Duodenal mucosa (tissue), 2 donors: Measurements from ENCODE around the gene FAM81A.
A peak's percentile ranks its signal among the peaks of the same experiment; 100 is the strongest.

Experiments used
- H3K27ac ChIP-seq: one replicate; pipeline ENCODE4 v1.7.0; 2013; ENCODE audit warnings: low read depth, low read length
- H3K27me3 ChIP-seq, 2 donors: one replicate each; pipeline ENCODE4 v1.7.0; 2013; ENCODE audit warnings: low read length in 2 of 2, control low read depth in 1 of 2; ENCODE audit not compliant: insufficient read depth in 2 of 2, control insufficient read depth in 1 of 2
- H3K36me3 ChIP-seq, 2 donors: one replicate each; pipeline ENCODE4 v1.7.0; 2013; ENCODE audit warnings: low read length in 2 of 2, control low read depth in 1 of 2; ENCODE audit not compliant: insufficient read depth in 2 of 2, control insufficient read depth in 1 of 2
- H3K4me1 ChIP-seq, 2 donors: one replicate each; pipeline ENCODE4 v1.7.0; 2013; ENCODE audit warnings: low read length in 2 of 2, control low read depth in 1 of 2; ENCODE audit not compliant: insufficient read depth in 2 of 2, control insufficient read depth in 1 of 2
- H3K4me3 ChIP-seq, 2 donors: one replicate each; pipeline ENCODE4 v1.7.0; 2013; ENCODE audit warnings: low read length in 2 of 2, low read depth in 1 of 2
- H3K9ac ChIP-seq, 2 donors: one replicate each; pipeline ENCODE4 v1.7.0; 2013; ENCODE audit warnings: low read length in 2 of 2, low read depth in 1 of 2
- H3K9me3 ChIP-seq, 2 donors: one replicate each; pipeline ENCODE4 v1.7.0; 2013; ENCODE audit warnings: low read length in 2 of 2, control low read depth in 1 of 2; ENCODE audit not compliant: control insufficient read depth in 1 of 2

The FAM81A gene

DNA sequence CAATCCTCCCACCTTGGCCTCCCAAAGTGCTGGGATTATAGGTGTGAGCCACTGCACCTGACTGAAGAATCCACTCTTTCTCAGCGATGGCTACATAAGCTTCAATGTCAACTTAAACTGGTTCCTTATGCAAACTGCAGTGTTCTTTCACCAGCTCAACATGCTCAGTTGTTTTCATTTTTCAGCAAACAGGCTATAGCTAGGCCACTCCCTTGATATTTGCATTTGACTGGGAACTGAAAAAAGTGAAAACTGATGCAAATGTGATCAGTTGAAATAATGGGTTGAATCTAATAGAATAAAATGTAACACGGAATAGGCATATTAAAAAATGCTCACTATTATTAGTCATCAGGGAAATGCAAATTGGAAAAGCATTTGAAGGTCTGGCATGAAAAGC, 99.4 kb downstream of the FAM81A start:
- no peaks in the 10 kb centered on the region for H3K27me3 ChIP-seq
- H3K4me1 ChIP-seq, result peaks cover 18 to 26% of the 10 kb centered on the region in 2 donors
- H3K36me3 ChIP-seq, result no peaks in the 10 kb centered on the region
- no peaks in the 10 kb centered on the region for H3K9me3 ChIP-seq
- no peak overlapping the region for H3K27ac ChIP-seq
- H3K9ac ChIP-seq, result no peak overlapping the region
- H3K4me3 ChIP-seq, result no peak overlapping the region

DNA sequence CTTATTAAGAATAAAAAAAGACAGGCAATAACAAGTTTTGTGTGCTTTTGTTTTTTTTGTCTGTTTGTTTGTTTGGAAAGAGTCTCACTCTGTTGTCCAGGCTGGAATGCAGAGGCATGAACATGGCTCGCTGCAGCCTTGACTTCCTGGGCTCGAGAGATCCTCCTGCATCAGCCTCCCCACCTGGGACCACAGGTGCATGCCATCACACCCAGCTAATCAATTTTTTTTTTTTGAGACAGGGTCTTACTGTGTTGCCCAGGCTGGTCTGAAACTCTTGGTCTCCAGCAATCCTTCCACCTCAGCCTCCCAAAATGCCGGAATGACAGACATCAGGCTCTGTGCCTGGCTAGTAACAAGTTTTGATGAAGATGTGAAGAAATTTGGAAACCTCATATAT, 100.5 kb downstream of the FAM81A start:
- Histone ChIP-seq H3K4me1 (peaks cover 17 to 26% of the 10 kb centered on the region in 2 donors), H3K36me3 (no peaks in the 10 kb centered on the region), H3K9ac (no peak overlapping the region), H3K27me3 (no peaks in the 10 kb centered on the region), H3K9me3 (no peaks in the 10 kb centered on the region), H3K4me3 (no peak overlapping the region), H3K27ac (no peak overlapping the region)

DNA sequence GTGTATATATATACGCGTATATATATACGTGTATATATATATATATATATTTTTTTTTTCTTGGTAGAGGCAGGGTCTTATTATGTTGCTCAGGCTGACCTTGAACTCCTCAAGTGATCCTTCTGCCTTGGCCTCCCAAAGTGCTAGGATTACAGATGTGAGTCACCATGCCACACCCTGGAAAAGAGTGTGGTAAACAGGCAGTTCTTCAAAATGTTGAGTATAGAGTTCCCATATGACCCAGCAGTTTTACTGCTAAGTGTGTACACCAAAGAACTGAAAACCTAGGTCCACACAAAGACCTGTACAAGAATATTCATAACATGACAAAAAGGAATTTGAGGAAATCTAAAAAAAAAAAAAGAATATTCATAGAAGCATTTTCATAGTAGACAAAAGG, 101.8 kb downstream of the FAM81A start:
- Histone ChIP-seq H3K4me3 (no peak overlapping the region), H3K36me3 (no peaks in the 10 kb centered on the region), H3K27me3 (no peaks in the 10 kb centered on the region), H3K9me3 (no peaks in the 10 kb centered on the region), H3K9ac (no peak overlapping the region), H3K4me1 (peaks cover 30 to 39% of the 10 kb centered on the region in 2 donors), H3K27ac (no peak overlapping the region)

DNA sequence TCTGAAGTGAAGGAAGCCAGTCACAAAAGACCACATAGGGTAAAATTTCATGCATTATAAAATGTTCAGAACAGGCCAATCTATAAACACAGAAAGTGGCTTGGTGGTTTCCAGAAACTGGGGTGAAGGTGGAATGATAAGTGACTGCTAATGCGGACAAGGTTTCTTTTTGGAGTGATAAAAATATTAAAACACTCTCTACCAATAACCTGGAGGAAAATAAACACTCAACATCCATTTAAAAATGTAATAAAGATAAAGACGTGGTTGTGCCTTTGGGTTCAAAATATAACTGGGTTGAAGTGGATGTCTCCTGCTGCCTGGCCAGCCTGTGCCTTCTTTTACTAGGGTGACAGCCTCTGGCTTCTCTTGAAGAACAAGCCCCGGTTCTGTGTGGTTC, 102.7 kb downstream of the FAM81A start:
- H3K4me3 ChIP-seq, result no peak overlapping the region
- H3K4me1 ChIP-seq, result peaks cover 25 to 39% of the 10 kb centered on the region in 2 donors
- no peak overlapping the region for H3K27ac ChIP-seq

DNA sequence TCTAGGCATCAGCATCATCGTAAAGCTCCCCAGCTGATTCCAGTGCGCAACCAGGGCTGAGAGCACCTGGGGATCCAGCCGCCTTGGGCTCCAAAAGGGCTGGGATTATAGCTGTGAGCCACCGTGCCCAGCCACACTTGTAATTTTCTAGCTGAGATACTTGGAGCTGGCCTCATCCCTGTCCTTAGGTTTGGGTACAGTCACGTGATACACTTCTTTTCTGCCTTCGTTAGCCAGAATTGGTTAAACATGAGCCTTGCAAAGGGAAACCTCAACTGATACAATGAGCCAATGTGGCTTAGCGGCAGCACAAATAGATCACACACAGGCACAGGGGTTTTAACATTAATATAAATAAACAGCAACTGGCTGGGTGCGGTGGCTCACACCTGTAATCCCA, 103.8 kb downstream of the FAM81A start:
- H3K4me3 ChIP-seq, result no peak overlapping the region
- H3K4me1 ChIP-seq, result peaks cover 30 to 44% of the 10 kb centered on the region in 2 donors
- no peaks in the 10 kb centered on the region for H3K9me3 ChIP-seq
- H3K27me3 ChIP-seq, result no peaks in the 10 kb centered on the region
- no peak overlapping the region for H3K27ac ChIP-seq
- no peaks in the 10 kb centered on the region for H3K36me3 ChIP-seq
- H3K9ac ChIP-seq, result no peak overlapping the region

More for the DNA sequence above, 102.7 kb downstream of the FAM81A start:
- Histone ChIP-seq H3K27me3 (no peaks in the 10 kb centered on the region), H3K36me3 (no peaks in the 10 kb centered on the region), H3K9ac (no peak overlapping the region), H3K9me3 (no peaks in the 10 kb centered on the region)

DNA sequence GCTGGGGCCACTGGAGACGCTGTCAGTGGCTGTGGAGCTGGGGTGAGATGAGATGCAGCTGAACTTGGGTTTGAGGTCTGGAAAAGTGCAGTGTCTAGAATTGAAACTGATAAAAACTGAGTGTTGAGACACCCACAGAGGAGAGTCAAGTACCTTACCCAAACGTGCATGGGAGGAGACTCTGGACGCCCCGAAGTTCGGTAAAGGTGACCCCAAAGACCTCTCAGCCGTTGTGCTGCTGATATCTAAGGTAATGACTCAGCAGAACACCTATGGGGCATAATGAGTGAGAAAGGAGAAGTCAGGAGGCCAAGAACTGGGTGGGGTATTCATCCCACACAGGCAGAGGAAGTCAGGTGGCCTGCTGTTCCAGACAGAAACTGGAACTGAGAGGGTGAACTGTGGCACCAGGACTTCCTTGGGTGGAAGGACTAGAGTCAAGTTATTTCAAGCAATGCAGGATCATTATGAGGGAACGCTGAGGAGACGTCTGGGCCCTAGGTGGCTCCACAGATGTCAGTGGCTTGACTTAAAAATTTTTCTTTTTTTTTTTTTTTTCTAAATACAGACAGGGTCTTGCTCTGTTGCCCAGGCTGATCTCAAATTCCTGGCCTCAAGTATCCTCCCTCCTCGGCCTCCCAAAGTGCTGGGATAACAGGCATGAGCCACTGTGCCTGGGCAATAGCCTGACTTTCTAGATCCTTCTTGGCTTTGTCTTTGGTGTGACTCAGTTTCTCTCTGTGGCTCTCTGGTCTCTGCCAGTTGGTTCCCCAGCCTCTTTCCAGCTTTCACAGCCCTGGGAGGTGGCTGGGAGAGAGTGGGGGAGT, 105.9 kb downstream of the FAM81A start:
- no peaks in the 10 kb centered on the region for H3K27me3 ChIP-seq
- H3K9me3 ChIP-seq, result no peaks in the 10 kb centered on the region
- no peaks in the 10 kb centered on the region for H3K36me3 ChIP-seq
- H3K9ac ChIP-seq, result peak overlapping the region; percentile 1 to 19
- H3K27ac ChIP-seq, result no peak overlapping the region
- peaks cover 35 to 52% of the 10 kb centered on the region in 2 donors for H3K4me1 ChIP-seq
- H3K4me3 ChIP-seq, result peak overlapping the region; percentile 8 to 21

DNA sequence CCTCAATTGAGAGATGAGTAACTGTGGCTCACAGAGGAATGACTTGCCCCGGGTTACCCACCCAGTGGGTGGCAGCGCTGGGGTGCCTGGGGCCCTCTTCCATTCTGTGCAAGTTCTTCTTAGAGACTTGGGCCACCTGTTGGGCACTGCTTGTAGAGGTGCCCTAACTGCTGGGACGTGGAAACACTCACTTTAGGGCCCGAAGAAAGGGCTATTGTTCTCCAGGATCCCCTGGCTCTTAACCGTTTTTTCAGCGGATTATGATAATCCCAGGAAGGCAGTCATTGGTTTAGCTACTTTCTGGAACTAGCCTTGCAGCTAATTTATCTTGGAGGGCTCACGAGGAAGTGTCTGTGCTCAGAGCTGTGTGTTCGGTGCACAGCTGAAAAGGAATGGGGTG, 107.6 kb downstream of the FAM81A start:
- Histone ChIP-seq H3K4me1 (peaks cover 33 to 61% of the 10 kb centered on the region in 2 donors), H3K36me3 (no peaks in the 10 kb centered on the region)

DNA sequence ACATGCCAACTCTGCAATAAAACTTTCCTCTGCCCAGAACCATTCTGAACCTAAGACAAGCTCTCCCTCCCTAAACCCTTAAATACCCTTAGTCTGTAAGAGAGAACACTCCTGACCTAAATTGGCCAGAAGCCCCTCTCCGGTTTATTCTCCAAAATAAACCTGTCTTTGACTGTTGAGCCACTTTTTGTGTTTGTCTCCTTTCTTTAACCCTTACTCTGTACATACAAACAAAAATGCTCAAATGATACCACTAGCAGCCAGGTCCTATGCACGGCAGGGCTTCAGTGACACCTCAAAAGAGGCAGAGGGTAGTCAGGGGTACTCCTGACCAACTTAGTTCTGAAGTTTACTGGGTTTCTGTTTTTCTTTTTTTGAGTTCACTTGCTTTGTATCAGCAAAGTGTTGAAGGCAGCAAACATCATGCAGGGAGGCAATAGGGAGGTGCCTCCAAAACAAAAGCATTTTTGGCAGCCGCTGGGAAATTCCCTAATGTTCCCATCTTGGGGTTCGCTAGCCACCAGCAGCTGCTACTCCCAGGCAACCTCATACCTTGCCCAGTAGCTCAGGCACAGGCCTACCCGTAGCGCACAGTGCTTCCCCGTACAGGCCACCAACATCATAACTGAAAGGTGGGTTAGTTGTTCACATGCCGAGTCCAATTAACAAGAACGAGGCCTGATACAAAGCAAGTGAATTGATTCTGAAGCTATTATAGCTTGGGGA, 110.7 kb downstream of the FAM81A start:
- Histone ChIP-seq H3K4me1 (peaks cover 36 to 57% of the 10 kb centered on the region in 2 donors), H3K27ac (no peak overlapping the region), H3K4me3 (no peak overlapping the region), H3K27me3 (no peaks in the 10 kb centered on the region), H3K9me3 (no peaks in the 10 kb centered on the region), H3K9ac (peak overlapping the region in 1 of 2 donors; percentile 5), H3K36me3 (no peaks in the 10 kb centered on the region)

More for the DNA sequence above, 107.6 kb downstream of the FAM81A start:
- no peak overlapping the region for H3K4me3 ChIP-seq
- H3K9ac ChIP-seq, result no peak overlapping the region
- H3K27me3 ChIP-seq, result no peaks in the 10 kb centered on the region
- H3K27ac ChIP-seq, result no peak overlapping the region
- H3K9me3 ChIP-seq, result no peaks in the 10 kb centered on the region

DNA sequence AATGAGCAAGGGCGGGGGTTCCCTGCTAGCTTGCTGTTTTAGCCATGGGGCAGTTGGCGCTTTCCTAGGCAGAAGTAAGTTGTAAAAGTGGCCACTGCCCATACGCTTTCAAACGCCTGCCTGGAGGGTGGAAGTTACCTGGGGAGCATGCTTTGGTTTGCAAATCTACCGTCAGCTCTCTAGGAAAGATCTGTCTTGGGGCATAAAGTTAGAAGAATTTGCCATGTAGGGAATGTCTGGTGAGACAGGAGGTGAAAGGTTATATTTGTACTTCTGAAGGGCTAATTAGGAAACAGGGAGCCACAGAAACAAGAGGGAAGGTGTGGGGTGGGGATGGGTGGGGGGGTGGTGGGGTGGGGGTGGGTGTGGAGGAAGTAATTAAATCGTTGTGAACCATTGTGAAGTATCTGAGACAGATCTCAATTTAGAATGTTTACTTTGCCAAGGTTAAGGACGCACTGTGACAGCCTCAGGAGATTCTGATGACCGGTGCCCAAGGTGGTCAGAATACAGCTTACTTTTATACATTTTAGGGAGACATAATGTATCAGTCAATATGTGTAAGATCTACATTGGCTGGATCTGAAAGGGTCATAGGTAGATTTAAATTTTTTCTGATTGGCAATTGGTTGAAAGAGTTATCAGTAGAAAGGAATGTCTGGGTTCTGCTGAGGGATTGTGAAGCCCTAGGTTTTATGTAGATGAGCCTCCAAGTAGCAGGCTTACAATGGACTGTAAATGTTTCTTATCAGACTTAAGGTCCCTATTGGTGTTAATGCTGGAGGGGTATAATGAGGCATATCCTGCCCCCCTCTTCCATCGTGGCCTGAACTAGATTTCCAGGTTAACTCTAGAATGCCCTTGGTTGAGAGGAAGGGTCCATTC, 111.6 kb downstream of the FAM81A start:
- Histone ChIP-seq H3K4me3 (no peak overlapping the region), H3K9ac (peak overlapping the region in 1 of 2 donors; percentile 5), H3K9me3 (no peaks in the 10 kb centered on the region), H3K27me3 (no peaks in the 10 kb centered on the region), H3K27ac (peak overlapping the region; percentile 7), H3K36me3 (no peaks in the 10 kb centered on the region), H3K4me1 (peaks cover 33 to 53% of the 10 kb centered on the region in 2 donors)
